T-helper 1 cell treated with Interleukin-12 subunit alpha and Interleukin-12 subunit beta and Interleukin-4 antibody, amounts not matched to agents 30 μg/mL and 1 μg/mL, for 36 hours (primary cell): ENCODE data around the gene ANKRD2.
"Not testable (repeated sequence)": the region's sequence is repeated elsewhere in the genome, so short reads cannot be mapped to it uniquely, and the experiment has no call there.

Experiments used
- H3K27ac Mint-ChIP-seq: one replicate; pipeline ENCODE4 v1.8.0; 2021; ENCODE audit warnings: mild to moderate bottlenecking, mixed read lengths
- H3K27me3 Mint-ChIP-seq: one replicate; pipeline ENCODE4 v1.8.0; 2021; ENCODE audit warnings: low read depth, mixed read lengths
- H3K36me3 Mint-ChIP-seq: one replicate; pipeline ENCODE4 v1.8.0; 2021; ENCODE audit warnings: low read depth, mixed read lengths
- H3K4me1 Mint-ChIP-seq: one replicate; pipeline ENCODE4 v1.8.0; 2021; ENCODE audit warnings: low read depth, mixed read lengths
- H3K4me3 Mint-ChIP-seq: one replicate; pipeline ENCODE4 v1.8.0; 2021; ENCODE audit warnings: mild to moderate bottlenecking, moderate library complexity, mixed read lengths
- H3K9me3 Mint-ChIP-seq: one replicate; pipeline ENCODE4 v1.8.0; 2021; ENCODE audit warnings: mixed read lengths

The ANKRD2 gene

GRCh38 chr10:97574374-97575126, 2.0 kb downstream of the ANKRD2 start:
- no peaks in the 10 kb centered on the region for H3K9me3 Mint-ChIP-seq
- no peaks in the 10 kb centered on the region for H3K4me1 Mint-ChIP-seq
- no peaks in the 10 kb centered on the region for H3K36me3 Mint-ChIP-seq
- no peak overlapping the region for H3K27ac Mint-ChIP-seq
- no peak overlapping the region for H3K4me3 Mint-ChIP-seq
- no peaks in the 10 kb centered on the region for H3K27me3 Mint-ChIP-seq

GRCh38 chr10:97575127-97575668, 2.6 kb downstream of the ANKRD2 start:
- H3K4me3 Mint-ChIP-seq = no peak overlapping the region
- H3K27me3 Mint-ChIP-seq = no peaks in the 10 kb centered on the region
- H3K4me1 Mint-ChIP-seq = no peaks in the 10 kb centered on the region
- H3K36me3 Mint-ChIP-seq = no peaks in the 10 kb centered on the region
- H3K27ac Mint-ChIP-seq = no peak overlapping the region
- H3K9me3 Mint-ChIP-seq = no peaks in the 10 kb centered on the region

- H3K27me3 Mint-ChIP-seq, H3K27ac Mint-ChIP-seq, H3K9me3 Mint-ChIP-seq, H3K4me3 Mint-ChIP-seq, H3K4me1 Mint-ChIP-seq, H3K36me3 Mint-ChIP-seq: not testable (repeated sequence)
These were observed 3.9 kb downstream of the ANKRD2 start for GRCh38 chr10:97576487-97576886.

GRCh38 chr10:97577701-97578100, 5.1 kb downstream of the ANKRD2 start:
- H3K4me1 Mint-ChIP-seq = no peaks in the 10 kb centered on the region

GRCh38 chr10:97578171-97578844, 5.7 kb downstream of the ANKRD2 start:
- H3K4me3 Mint-ChIP-seq = no peak overlapping the region
- no peaks in the 10 kb centered on the region for H3K27me3 Mint-ChIP-seq
- no peaks in the 10 kb centered on the region for H3K36me3 Mint-ChIP-seq
- H3K4me1 Mint-ChIP-seq = no peaks in the 10 kb centered on the region
- H3K9me3 Mint-ChIP-seq = no peaks in the 10 kb centered on the region
- no peak overlapping the region for H3K27ac Mint-ChIP-seq

More at GRCh38 chr10:97577701-97578100, 5.1 kb downstream of the ANKRD2 start:
- Mint-ChIP-seq H3K27me3 (no peaks in the 10 kb centered on the region), H3K9me3 (no peaks in the 10 kb centered on the region), H3K36me3 (no peaks in the 10 kb centered on the region), H3K27ac (no peak overlapping the region), H3K4me3 (no peak overlapping the region)

GRCh38 chr10:97580421-97581367, 8.1 kb downstream of the ANKRD2 start:
- no peaks in the 10 kb centered on the region for H3K9me3 Mint-ChIP-seq
- no peaks in the 10 kb centered on the region for H3K36me3 Mint-ChIP-seq
- no peaks in the 10 kb centered on the region for H3K4me1 Mint-ChIP-seq
- H3K4me3 Mint-ChIP-seq = no peak overlapping the region
- H3K27me3 Mint-ChIP-seq = no peaks in the 10 kb centered on the region
- H3K27ac Mint-ChIP-seq = no peak overlapping the region

GRCh38 chr10:97582169-97582568, 9.6 kb downstream of the ANKRD2 start:
- Mint-ChIP-seq H3K27ac (no peak overlapping the region), H3K4me3 (no peak overlapping the region), H3K4me1 (no peaks in the 10 kb centered on the region), H3K36me3 (no peaks in the 10 kb centered on the region), H3K9me3 (no peaks in the 10 kb centered on the region), H3K27me3 (no peaks in the 10 kb centered on the region)

GRCh38 chr10:97583476-97583875, 10.9 kb downstream of the ANKRD2 start:
- H3K4me3 Mint-ChIP-seq = no peak overlapping the region
- H3K4me1 Mint-ChIP-seq = no peaks in the 10 kb centered on the region
- no peaks in the 10 kb centered on the region for H3K9me3 Mint-ChIP-seq
- H3K27ac Mint-ChIP-seq = no peak overlapping the region
- H3K27me3 Mint-ChIP-seq = no peaks in the 10 kb centered on the region
- H3K36me3 Mint-ChIP-seq = no peaks in the 10 kb centered on the region

- H3K4me3 Mint-ChIP-seq = no peak within 1 kb of the TSS
These were observed 11.7 kb downstream of the ANKRD2 start, which contains the start of gene HOGA1 for GRCh38 chr10:97584060-97584797. TSS of gene HOGA1 (plus strand) at chr10:97584389. CDS start at chr10:97584704, 315 bp downstream.

GRCh38 chr10:97584798-97585438, 12.3 kb downstream of the ANKRD2 start:
- H3K27me3 Mint-ChIP-seq = no peaks in the 10 kb centered on the region

More at GRCh38 chr10:97584060-97584797, 11.7 kb downstream of the ANKRD2 start, which contains the start of gene HOGA1:
- H3K4me1 Mint-ChIP-seq = peaks cover 3% of the 10 kb centered on the region
- H3K27ac Mint-ChIP-seq = no peak within 1 kb of the TSS
- no peaks in the 10 kb centered on the region for H3K36me3 Mint-ChIP-seq
- H3K27me3 Mint-ChIP-seq = no peaks in the 10 kb centered on the region
- no peaks in the 10 kb centered on the region for H3K9me3 Mint-ChIP-seq

GRCh38 chr10:97585439-97585811, 12.8 kb downstream of the ANKRD2 start:
- Mint-ChIP-seq H3K36me3 (no peaks in the 10 kb centered on the region), H3K4me1 (peaks cover 10% of the 10 kb centered on the region), H3K4me3 (no peak overlapping the region), H3K27me3 (no peaks in the 10 kb centered on the region), H3K9me3 (no peaks in the 10 kb centered on the region), H3K27ac (no peak overlapping the region)

More at GRCh38 chr10:97584798-97585438, 12.3 kb downstream of the ANKRD2 start:
- no peaks in the 10 kb centered on the region for H3K36me3 Mint-ChIP-seq
- H3K9me3 Mint-ChIP-seq = no peaks in the 10 kb centered on the region
- no peak overlapping the region for H3K4me3 Mint-ChIP-seq
- no peak overlapping the region for H3K27ac Mint-ChIP-seq
- H3K4me1 Mint-ChIP-seq = peaks cover 5% of the 10 kb centered on the region

- H3K36me3 Mint-ChIP-seq = no peaks in the 10 kb centered on the region
- no peaks in the 10 kb centered on the region for H3K9me3 Mint-ChIP-seq
- H3K4me3 Mint-ChIP-seq = no peak overlapping the region
- no peaks in the 10 kb centered on the region for H3K27me3 Mint-ChIP-seq
- H3K27ac Mint-ChIP-seq = no peak overlapping the region
- peaks cover 12% of the 10 kb centered on the region for H3K4me1 Mint-ChIP-seq
These were observed 14.6 kb downstream of the ANKRD2 start for GRCh38 chr10:97587183-97587582.

GRCh38 chr10:97589479-97589878, 16.9 kb downstream of the ANKRD2 start, which contains the start of gene C10orf62:
TSS of gene C10orf62 (plus strand) at chr10:97589721. CDS start at chr10:97589898, 177 bp downstream.
- no peak within 1 kb of the TSS for H3K4me3 Mint-ChIP-seq
- H3K27me3 Mint-ChIP-seq = no peaks in the 10 kb centered on the region
- peaks cover 12% of the 10 kb centered on the region for H3K4me1 Mint-ChIP-seq
- H3K9me3 Mint-ChIP-seq = no peaks in the 10 kb centered on the region
- H3K36me3 Mint-ChIP-seq = no peaks in the 10 kb centered on the region
- peak within 1 kb of the TSS; percentile 52 for H3K27ac Mint-ChIP-seq
